Endothelial cell (in vitro differentiated cells): Measurements from ENCODE around the gene PDE5A. TPM values are rescaled to one million over a fixed set of nuclear protein-coding genes. Genes with fewer than 3 reads are reported as not detected.

ENCODE experiments used
- DNase-seq: peaks from one replicate; pipeline ENCODE4 v3.0.0; 2021; ENCODE audit warnings: low spot score
- H3K27ac Mint-ChIP-seq: one replicate; pipeline ENCODE4 v1.8.0; 2021; ENCODE audit warnings: mixed read lengths, inconsistent platforms; ENCODE audit not compliant: unreplicated experiment
- H3K27me3 Mint-ChIP-seq: one replicate; pipeline ENCODE4 v1.8.0; 2021; ENCODE audit warnings: mild to moderate bottlenecking, moderate library complexity, mixed read lengths, inconsistent platforms; ENCODE audit not compliant: unreplicated experiment
- H3K36me3 Mint-ChIP-seq: one replicate; pipeline ENCODE4 v1.8.0; 2021; ENCODE audit warnings: mild to moderate bottlenecking, low read depth, mixed read lengths, inconsistent platforms; ENCODE audit not compliant: unreplicated experiment
- H3K4me1 Mint-ChIP-seq: one replicate; pipeline ENCODE4 v1.8.0; 2021; ENCODE audit warnings: mild to moderate bottlenecking, mixed read lengths, inconsistent platforms; ENCODE audit not compliant: unreplicated experiment
- H3K4me3 Mint-ChIP-seq: one replicate; pipeline ENCODE4 v1.8.0; 2021; ENCODE audit warnings: mild to moderate bottlenecking, mixed read lengths, inconsistent platforms; ENCODE audit not compliant: unreplicated experiment
- H3K9me3 Mint-ChIP-seq: one replicate; pipeline ENCODE4 v1.8.0; 2021; ENCODE audit warnings: mixed read lengths, inconsistent platforms; ENCODE audit not compliant: unreplicated experiment
- total RNA-seq: library from RNA; stranded (reverse); fragmentation: NEBNext Ultra II Directional; extraction: Animal tissue kit (Norgen Biotek cat#: 25700); gene quantifications from one replicate; pipeline ENCODE4 v1.2.1, GENCODE V29; 2021; ENCODE audit not compliant: unreplicated experiment
- TF ChIP-seq, protein P1 (sequence below): fragments of 200-600 bp; sonication (generic); IDR thresholded peaks from one replicate; pipeline ENCODE4 v1.5.0; 2021; ENCODE audit warnings: antibody characterized with exemption; ENCODE audit not compliant: unreplicated experiment

PDE5A gene
- total RNA-seq, 1 donor from 2014 or later: 3.4 TPM

DNA sequence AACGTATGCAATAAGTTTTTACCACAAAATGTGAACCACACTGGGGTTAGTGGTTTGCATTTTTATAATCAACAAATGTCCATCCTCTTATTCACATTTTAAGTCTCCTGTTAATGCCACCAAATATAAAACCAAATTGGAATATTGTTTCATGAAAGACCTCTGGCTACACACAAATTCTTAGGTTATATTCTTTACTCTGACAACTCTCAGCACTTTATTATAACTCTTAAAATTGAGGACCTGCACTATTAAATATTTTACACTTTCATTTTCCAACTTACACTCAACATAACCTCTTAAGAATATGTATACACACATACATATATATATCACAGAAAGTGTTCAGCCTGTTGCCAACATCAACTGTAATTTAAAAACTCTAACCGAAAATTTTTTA, 2.8 kb downstream of the PDE5A start:
- no peaks in the 10 kb centered on the region for H3K9me3 Mint-ChIP-seq
- no peaks in the 10 kb centered on the region for H3K36me3 Mint-ChIP-seq
- H3K27me3 Mint-ChIP-seq: no peaks in the 10 kb centered on the region
- DNase-seq: no peak
- no peak overlapping the region for H3K27ac Mint-ChIP-seq
- TF ChIP-seq, protein P1, sequence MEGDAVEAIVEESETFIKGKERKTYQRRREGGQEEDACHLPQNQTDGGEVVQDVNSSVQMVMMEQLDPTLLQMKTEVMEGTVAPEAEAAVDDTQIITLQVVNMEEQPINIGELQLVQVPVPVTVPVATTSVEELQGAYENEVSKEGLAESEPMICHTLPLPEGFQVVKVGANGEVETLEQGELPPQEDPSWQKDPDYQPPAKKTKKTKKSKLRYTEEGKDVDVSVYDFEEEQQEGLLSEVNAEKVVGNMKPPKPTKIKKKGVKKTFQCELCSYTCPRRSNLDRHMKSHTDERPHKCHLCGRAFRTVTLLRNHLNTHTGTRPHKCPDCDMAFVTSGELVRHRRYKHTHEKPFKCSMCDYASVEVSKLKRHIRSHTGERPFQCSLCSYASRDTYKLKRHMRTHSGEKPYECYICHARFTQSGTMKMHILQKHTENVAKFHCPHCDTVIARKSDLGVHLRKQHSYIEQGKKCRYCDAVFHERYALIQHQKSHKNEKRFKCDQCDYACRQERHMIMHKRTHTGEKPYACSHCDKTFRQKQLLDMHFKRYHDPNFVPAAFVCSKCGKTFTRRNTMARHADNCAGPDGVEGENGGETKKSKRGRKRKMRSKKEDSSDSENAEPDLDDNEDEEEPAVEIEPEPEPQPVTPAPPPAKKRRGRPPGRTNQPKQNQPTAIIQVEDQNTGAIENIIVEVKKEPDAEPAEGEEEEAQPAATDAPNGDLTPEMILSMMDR: no peak
- peaks cover 7% of the 10 kb centered on the region for H3K4me1 Mint-ChIP-seq
- H3K4me3 Mint-ChIP-seq: no peak overlapping the region

DNA sequence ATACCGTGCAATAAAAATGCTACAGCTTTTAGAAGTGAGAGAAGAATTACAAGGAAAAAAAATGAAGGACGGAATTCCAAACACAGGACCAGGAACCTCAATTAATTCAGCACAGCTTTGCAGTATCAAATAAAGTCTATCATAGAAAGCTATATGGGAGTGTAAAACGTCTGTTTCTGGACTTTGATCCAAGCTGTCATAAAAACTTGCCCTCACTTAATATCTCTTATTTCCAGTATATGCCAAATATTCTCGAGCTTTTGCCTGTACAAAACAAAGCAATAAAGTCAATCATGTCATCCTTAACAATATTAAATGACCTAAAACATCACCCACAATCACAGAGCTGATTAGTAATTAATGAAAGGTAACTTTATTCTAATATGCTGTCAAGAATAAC, 4.2 kb downstream of the PDE5A start:
- DNase-seq: no peak
- H3K27me3 Mint-ChIP-seq: no peaks in the 10 kb centered on the region
- no peaks in the 10 kb centered on the region for H3K9me3 Mint-ChIP-seq
- TF ChIP-seq, protein P1: no peak
- no peak overlapping the region for H3K27ac Mint-ChIP-seq
- H3K36me3 Mint-ChIP-seq: no peaks in the 10 kb centered on the region
- peaks cover 7% of the 10 kb centered on the region for H3K4me1 Mint-ChIP-seq
- no peak overlapping the region for H3K4me3 Mint-ChIP-seq

DNA sequence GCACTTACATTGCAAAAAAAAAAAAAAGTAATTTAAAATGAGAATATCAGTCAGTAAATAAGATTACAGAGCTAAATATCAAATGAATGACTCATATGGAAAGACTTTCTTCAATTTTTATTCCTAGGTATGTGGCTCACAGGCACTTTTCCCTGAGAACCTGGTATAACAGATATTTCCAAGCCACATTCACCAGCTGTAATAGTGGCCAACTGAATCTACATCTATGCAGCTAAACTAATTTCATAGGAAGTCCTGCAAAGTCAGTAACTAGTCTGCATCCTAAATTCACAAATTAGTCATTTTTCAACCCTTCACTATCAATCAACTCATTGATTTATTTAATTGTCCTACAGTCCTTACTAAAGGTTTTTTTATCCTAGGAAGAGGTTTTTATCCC, 5.6 kb downstream of the PDE5A start:
- DNase-seq: no peak
- Mint-ChIP-seq H3K4me3 (no peak overlapping the region), H3K36me3 (no peaks in the 10 kb centered on the region), H3K4me1 (peaks cover 7% of the 10 kb centered on the region), H3K27me3 (no peaks in the 10 kb centered on the region), H3K27ac (no peak overlapping the region), H3K9me3 (no peaks in the 10 kb centered on the region)
- TF ChIP-seq, protein P1: no peak

DNA sequence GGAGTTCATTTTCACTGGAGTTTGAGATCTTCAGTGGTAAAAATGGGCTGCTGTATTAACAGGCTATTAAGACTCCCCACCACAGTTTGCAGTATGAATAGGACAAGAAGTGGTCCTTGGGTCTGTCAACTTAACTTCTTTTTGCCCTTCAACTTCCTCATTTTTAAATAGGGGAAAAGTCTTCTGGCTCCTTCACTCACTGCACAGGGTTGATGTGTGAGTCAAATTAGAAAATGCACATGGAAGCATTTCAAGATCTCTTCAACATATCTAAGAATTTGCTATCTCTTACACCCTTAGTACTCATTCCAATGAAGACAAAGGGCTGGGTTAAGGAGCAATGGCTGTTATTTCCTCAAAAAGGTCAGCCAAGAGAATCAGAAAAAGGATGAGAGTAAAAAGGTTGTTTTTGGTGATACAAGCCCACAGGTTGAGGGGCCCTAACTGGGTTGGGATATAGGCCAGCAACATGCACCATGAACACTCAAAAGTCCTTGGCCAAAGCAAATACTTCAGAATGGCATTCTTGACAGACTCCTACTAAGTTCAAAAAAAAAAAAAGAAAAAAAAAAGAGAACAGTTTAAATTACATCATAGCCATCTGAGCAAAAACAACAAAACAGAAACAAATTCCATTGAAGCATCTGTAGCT, 13.4 kb downstream of the PDE5A start:
- H3K27me3 Mint-ChIP-seq: no peaks in the 10 kb centered on the region
- DNase-seq: no peak
- no peak overlapping the region for H3K4me3 Mint-ChIP-seq
- no peaks in the 10 kb centered on the region for H3K9me3 Mint-ChIP-seq
- TF ChIP-seq, protein P1: no peak
- no peak overlapping the region for H3K27ac Mint-ChIP-seq
- no peaks in the 10 kb centered on the region for H3K36me3 Mint-ChIP-seq
- H3K4me1 Mint-ChIP-seq: no peaks in the 10 kb centered on the region

DNA sequence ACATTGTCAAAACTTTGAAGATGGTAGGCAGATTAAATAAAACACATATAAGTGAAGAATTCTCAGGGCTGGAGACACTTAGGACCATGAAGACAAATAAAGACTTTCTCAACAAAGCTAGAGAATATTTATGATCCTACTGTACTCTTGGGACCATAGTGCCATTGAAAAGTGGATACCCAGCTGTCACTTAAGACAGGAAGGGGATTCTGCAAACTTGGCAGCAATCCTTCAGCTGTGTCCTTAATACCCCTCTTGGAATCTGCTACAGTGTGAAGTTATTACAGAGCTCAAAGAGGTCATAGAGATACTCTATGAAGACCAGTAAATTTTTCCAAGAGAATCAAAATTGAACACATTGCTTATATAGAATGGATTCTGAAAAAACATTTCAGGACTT, 24.3 kb downstream of the PDE5A start:
- no peak for DNase-seq
- Mint-ChIP-seq H3K27ac (no peak overlapping the region), H3K9me3 (no peaks in the 10 kb centered on the region), H3K4me3 (no peak overlapping the region), H3K4me1 (no peaks in the 10 kb centered on the region), H3K27me3 (no peaks in the 10 kb centered on the region), H3K36me3 (no peaks in the 10 kb centered on the region)
- TF ChIP-seq, protein P1: no peak
